ENCODE measurements around the gene LAMA2. TPM values are rescaled to one million over a fixed set of nuclear protein-coding genes. Genes with fewer than 3 reads are reported as not detected.
"Not testable (repeated sequence)": the region's sequence is repeated elsewhere in the genome, so short reads cannot be mapped to it uniquely, and the experiment has no call there.

The LAMA2 gene
- polyA plus RNA-seq, 1 of the 3 experiments (the other 2 are of a cell fraction), result 0.92 TPM

DNA sequence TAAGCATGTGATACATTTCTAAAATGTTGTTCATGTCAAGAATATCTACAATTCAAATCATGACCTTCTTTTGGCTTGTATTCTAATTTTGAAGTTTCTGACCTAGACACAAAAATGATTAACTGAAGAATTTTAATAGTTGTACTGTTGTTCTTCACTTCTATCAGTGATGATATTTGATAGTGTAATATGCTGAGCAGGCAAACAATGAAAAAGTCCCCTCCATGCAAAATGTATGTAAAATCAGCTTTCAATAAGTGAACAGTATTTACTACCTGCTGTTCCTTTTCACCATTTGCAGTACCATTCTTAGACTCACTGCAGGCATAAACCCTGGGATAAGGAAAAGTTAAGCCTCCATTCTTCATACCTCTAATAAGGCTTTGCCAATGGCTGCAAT lies 201.5 kb downstream of the LAMA2 start:
- Histone ChIP-seq H3K27ac (ENCODE audit: low read depth in 2 of 2, low read length in 1 of 2) (no peak overlapping the region), H3K9ac (no peak overlapping the region), H3K4me3 (ENCODE audit: low read depth in 2 of 2, low read length in 1 of 2) (no peak overlapping the region), H3K4me2 (no peak overlapping the region), H3K9me2 (no peaks in the 10 kb centered on the region), H3K36me3 (replicated peaks in 1 of 2; ENCODE audit: control insufficient read depth in 1 of 2, insufficient read depth in 2 of 2, low read length in 1 of 2) (no peaks in the 10 kb centered on the region), H3K27me3 (ENCODE audit: insufficient read depth) (no peaks in the 10 kb centered on the region), H3K9me3 (0 out of 2 replicates have a peak, but pooled peaks cover 5% of the 10 kb centered on the region), H4K20me1 (ENCODE audit: insufficient read depth) (no peaks in the 10 kb centered on the region), H3K4me1 (ENCODE audit: control insufficient read depth in 1 of 2, insufficient read depth in 2 of 2, low read depth in 1 of 2, low read length in 1 of 2) (no peaks in the 10 kb centered on the region), H3K79me2 (ENCODE audit: insufficient read depth) (no peaks in the 10 kb centered on the region), H3F3A (replicated peaks; ENCODE audit: insufficient read depth) (no peaks in the 10 kb centered on the region), H2AFZ (ENCODE audit: low read depth) (no peak overlapping the region)
- DNase-seq, result no peak
- CTCF ChIA-PET, result no interaction called here
- POLR2A ChIA-PET, result no interaction called here
- no peak for TF ChIP-seq GATA2 (CRISPR knock-in tag; IDR thresholded peaks at IDR 0.05)
- TF ChIP-seq TCF12 (IDR thresholded peaks at IDR 0.05), result no peak
- no peak for TF ChIP-seq EP300 (IDR thresholded peaks at IDR 0.05; ENCODE audit: borderline replicate concordance in 1 of 2, low read depth in 1 of 2, low read length in 1 of 2)
- TF ChIP-seq JUND (IDR thresholded peaks at IDR 0.05), result no peak

DNA sequence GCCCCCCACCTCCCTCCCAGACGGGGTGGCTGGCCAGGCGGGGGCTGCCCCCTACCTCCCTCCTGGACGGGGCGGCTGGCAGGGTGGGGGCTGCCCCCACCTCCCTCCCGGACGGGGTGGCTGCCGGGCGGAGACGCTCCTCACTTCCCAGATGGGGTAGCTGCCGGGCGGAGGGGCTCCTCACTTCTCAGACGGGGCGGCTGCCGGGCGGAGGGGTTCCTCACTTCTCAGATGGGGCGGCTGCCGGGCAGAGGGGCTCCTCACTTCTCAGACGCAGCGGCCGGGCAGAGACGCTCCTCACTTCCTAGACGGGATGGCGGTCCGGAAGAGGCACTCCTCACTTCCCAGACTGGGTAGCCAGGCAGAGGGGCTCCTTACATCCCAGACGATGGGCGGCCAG lies 205.5 kb downstream of the LAMA2 start:
- H3K4me1 ChIP-seq (ENCODE audit: control insufficient read depth in 1 of 2, insufficient read depth in 2 of 2, low read depth in 1 of 2, low read length in 1 of 2); H3K9me3 ChIP-seq; CTCF ChIA-PET; H3K9ac ChIP-seq; H3K36me3 ChIP-seq (replicated peaks in 1 of 2; ENCODE audit: control insufficient read depth in 1 of 2, insufficient read depth in 2 of 2, low read length in 1 of 2); H3K27ac ChIP-seq (ENCODE audit: low read depth in 2 of 2, low read length in 1 of 2); H3K4me3 ChIP-seq (ENCODE audit: low read depth in 2 of 2, low read length in 1 of 2); POLR2A ChIA-PET; H4K20me1 ChIP-seq (ENCODE audit: insufficient read depth); DNase-seq; H3K27me3 ChIP-seq (ENCODE audit: insufficient read depth); H3K4me2 ChIP-seq; H2AFZ ChIP-seq (ENCODE audit: low read depth); H3K79me2 ChIP-seq (ENCODE audit: insufficient read depth); H3F3A ChIP-seq (replicated peaks; ENCODE audit: insufficient read depth); H3K9me2 ChIP-seq: not testable (repeated sequence)
- WGBS (ENCODE audit: low lambda C conversion rate), result no CpG with 5 or more reads among the region's 26 CpGs

DNA sequence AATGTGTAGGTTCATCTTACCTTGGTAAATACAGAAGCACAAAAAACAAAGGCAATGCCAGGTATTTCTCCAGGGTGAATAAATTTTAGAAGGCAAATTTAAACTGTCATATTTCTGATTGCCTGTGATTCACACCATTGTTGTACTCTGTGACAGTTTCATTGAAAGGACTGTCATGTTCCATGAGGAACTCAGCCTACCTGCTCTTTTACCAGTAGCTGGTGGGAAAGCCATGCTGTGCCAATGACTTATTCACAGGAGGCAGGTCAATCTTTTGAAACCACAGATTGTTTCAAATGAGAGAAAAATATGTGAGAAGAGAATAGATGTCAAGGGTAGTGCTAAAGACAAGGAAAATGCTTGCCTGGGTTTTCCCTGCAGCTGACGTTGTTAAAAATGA lies 206.4 kb downstream of the LAMA2 start:
- no peak overlapping the region for H3K4me3 ChIP-seq (ENCODE audit: low read depth in 2 of 2, low read length in 1 of 2)
- H3K9me3 ChIP-seq, result no peaks in the 10 kb centered on the region
- no peaks in the 10 kb centered on the region for H3K36me3 ChIP-seq (replicated peaks in 1 of 2; ENCODE audit: control insufficient read depth in 1 of 2, insufficient read depth in 2 of 2, low read length in 1 of 2)
- no peaks in the 10 kb centered on the region for H3F3A ChIP-seq (replicated peaks; ENCODE audit: insufficient read depth)
- ChIA-PET POLR2A (no interaction called here), CTCF (no interaction called here)
- H3K79me2 ChIP-seq (ENCODE audit: insufficient read depth), result no peaks in the 10 kb centered on the region
- H2AFZ ChIP-seq (ENCODE audit: low read depth), result no peak overlapping the region
- WGBS (ENCODE audit: low lambda C conversion rate), result 9% methylated on average over 1 of the region's 1 CpG
- no peaks in the 10 kb centered on the region for H3K4me1 ChIP-seq (ENCODE audit: control insufficient read depth in 1 of 2, insufficient read depth in 2 of 2, low read depth in 1 of 2, low read length in 1 of 2)
- DNase-seq, result no peak
- H3K27ac ChIP-seq (ENCODE audit: low read depth in 2 of 2, low read length in 1 of 2), result no peak overlapping the region
- no peaks in the 10 kb centered on the region for H3K9me2 ChIP-seq
- peaks cover 4% of the 10 kb centered on the region; the same call in 1 of the 2 replicates for H3K27me3 ChIP-seq (ENCODE audit: insufficient read depth)
- no peak overlapping the region for H3K9ac ChIP-seq
- H4K20me1 ChIP-seq (ENCODE audit: insufficient read depth), result no peaks in the 10 kb centered on the region
- H3K4me2 ChIP-seq, result no peak overlapping the region
- TF ChIP-seq, protein P1, sequence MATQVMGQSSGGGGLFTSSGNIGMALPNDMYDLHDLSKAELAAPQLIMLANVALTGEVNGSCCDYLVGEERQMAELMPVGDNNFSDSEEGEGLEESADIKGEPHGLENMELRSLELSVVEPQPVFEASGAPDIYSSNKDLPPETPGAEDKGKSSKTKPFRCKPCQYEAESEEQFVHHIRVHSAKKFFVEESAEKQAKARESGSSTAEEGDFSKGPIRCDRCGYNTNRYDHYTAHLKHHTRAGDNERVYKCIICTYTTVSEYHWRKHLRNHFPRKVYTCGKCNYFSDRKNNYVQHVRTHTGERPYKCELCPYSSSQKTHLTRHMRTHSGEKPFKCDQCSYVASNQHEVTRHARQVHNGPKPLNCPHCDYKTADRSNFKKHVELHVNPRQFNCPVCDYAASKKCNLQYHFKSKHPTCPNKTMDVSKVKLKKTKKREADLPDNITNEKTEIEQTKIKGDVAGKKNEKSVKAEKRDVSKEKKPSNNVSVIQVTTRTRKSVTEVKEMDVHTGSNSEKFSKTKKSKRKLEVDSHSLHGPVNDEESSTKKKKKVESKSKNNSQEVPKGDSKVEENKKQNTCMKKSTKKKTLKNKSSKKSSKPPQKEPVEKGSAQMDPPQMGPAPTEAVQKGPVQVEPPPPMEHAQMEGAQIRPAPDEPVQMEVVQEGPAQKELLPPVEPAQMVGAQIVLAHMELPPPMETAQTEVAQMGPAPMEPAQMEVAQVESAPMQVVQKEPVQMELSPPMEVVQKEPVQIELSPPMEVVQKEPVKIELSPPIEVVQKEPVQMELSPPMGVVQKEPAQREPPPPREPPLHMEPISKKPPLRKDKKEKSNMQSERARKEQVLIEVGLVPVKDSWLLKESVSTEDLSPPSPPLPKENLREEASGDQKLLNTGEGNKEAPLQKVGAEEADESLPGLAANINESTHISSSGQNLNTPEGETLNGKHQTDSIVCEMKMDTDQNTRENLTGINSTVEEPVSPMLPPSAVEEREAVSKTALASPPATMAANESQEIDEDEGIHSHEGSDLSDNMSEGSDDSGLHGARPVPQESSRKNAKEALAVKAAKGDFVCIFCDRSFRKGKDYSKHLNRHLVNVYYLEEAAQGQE (IDR thresholded peaks at IDR 0.05; ENCODE audit: low read depth, low read length), result no peak
- TF ChIP-seq, protein P2, sequence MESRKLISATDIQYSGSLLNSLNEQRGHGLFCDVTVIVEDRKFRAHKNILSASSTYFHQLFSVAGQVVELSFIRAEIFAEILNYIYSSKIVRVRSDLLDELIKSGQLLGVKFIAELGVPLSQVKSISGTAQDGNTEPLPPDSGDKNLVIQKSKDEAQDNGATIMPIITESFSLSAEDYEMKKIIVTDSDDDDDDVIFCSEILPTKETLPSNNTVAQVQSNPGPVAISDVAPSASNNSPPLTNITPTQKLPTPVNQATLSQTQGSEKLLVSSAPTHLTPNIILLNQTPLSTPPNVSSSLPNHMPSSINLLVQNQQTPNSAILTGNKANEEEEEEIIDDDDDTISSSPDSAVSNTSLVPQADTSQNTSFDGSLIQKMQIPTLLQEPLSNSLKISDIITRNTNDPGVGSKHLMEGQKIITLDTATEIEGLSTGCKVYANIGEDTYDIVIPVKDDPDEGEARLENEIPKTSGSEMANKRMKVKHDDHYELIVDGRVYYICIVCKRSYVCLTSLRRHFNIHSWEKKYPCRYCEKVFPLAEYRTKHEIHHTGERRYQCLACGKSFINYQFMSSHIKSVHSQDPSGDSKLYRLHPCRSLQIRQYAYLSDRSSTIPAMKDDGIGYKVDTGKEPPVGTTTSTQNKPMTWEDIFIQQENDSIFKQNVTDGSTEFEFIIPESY (IDR thresholded peaks at IDR 0.05; ENCODE audit: borderline replicate concordance, low read depth), result no peak
- no peak for TF ChIP-seq FOSL2 (IDR thresholded peaks at IDR 0.05; ENCODE audit: borderline replicate concordance, low read depth)
- TF ChIP-seq RXRA (IDR thresholded peaks at IDR 0.05; ENCODE audit: borderline replicate concordance, low read depth), result no peak
- TF ChIP-seq, protein P3, sequence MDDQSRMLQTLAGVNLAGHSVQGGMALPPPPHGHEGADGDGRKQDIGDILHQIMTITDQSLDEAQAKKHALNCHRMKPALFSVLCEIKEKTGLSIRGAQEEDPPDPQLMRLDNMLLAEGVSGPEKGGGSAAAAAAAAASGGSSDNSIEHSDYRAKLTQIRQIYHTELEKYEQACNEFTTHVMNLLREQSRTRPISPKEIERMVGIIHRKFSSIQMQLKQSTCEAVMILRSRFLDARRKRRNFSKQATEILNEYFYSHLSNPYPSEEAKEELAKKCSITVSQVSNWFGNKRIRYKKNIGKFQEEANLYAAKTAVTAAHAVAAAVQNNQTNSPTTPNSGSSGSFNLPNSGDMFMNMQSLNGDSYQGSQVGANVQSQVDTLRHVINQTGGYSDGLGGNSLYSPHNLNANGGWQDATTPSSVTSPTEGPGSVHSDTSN (IDR thresholded peaks at IDR 0.05), result no peak
- no peak for TF ChIP-seq YY1 (IDR thresholded peaks at IDR 0.05; ENCODE audit: low read depth)
- TF ChIP-seq JUND (IDR thresholded peaks at IDR 0.05), result no peak
- no peak for TF ChIP-seq FOXJ3 (CRISPR knock-in tag; IDR thresholded peaks at IDR 0.05)
- no peak for TF ChIP-seq RFX5 (IDR thresholded peaks at IDR 0.05; ENCODE audit: low read length)
- TF ChIP-seq, protein P4, sequence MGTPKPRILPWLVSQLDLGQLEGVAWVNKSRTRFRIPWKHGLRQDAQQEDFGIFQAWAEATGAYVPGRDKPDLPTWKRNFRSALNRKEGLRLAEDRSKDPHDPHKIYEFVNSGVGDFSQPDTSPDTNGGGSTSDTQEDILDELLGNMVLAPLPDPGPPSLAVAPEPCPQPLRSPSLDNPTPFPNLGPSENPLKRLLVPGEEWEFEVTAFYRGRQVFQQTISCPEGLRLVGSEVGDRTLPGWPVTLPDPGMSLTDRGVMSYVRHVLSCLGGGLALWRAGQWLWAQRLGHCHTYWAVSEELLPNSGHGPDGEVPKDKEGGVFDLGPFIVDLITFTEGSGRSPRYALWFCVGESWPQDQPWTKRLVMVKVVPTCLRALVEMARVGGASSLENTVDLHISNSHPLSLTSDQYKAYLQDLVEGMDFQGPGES (IDR thresholded peaks at IDR 0.05; ENCODE audit: low read depth, low read length), result no peak
- TF ChIP-seq TCF12 (IDR thresholded peaks at IDR 0.05), result no peak
- TF ChIP-seq EP300 (IDR thresholded peaks at IDR 0.05; ENCODE audit: borderline replicate concordance in 1 of 2, low read depth in 1 of 2, low read length in 1 of 2), result no peak
- TF ChIP-seq SIN3A (IDR thresholded peaks at IDR 0.05; ENCODE audit: borderline replicate concordance, low read depth, low read length), result no peak
- TF ChIP-seq MXI1 (IDR thresholded peaks at IDR 0.05; ENCODE audit: low read depth, low read length), result no peak

Measured in SK-N-SH (cell line).